ENCODE results near the gene EPX. TPM values are rescaled to one million over a fixed set of nuclear protein-coding genes. Genes with fewer than 3 reads are reported as not detected.

The EPX gene
- polyA plus RNA-seq, 2 of the 4 experiments (the other 2 are of a cell fraction) = not detected

DNA sequence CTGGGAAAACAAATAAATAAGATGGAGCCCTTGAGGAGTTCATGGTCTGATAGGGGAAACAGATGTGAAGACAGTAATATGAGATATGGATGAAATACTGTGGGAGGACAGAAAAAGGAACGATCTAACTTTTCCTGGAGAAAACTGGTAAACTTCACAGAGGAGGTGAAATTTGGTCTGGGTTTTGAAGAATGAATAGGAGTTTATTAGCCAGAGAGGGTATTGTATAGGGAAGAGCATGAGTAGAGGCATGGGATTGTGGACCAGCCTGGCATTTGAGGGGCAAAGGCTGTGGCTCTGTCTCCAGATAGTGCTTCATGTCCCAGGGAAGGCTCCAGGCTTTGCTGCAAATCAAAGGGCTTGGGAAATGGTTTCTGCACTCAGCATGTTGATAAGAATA lies 47.5 kb downstream of the EPX start (continued):
- TF ChIP-seq HOXA7 (CRISPR knock-in tag; IDR thresholded peaks at IDR 0.05) (no peak), CEBPB (IDR thresholded peaks at IDR 0.05) (no peak), ZFP36 (IDR thresholded peaks at IDR 0.05; ENCODE audit: borderline replicate concordance, partially characterized antibody) (no peak)

DNA sequence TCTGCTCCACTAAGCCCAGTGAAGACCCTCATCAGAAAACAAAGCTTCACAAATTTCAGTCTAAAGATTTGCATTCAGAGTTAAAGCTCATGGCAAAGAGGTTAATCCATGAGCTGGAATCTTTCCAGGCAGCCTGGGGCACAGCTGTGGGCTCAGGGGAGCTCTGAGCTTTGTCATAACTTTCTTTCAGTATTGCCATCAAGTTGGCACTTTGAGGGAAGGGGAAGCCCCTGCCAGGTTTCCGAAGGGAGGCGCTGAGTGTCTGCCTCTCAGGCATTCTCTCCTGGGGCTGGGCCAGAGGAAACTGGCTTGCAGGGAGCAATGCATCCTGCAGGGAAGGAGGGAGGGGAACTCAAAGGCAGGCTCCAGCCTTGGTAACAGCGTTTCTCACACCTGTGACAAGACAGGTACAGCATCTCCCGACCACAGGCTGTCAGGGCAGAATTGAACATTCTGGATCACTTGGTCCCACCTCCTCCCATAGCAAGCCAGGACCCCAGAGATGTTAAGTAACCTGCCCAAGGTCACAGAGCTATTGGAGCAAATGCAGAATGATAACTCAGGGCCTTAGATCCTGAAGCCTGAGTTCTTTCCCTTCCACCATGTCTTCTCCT lies 49.8 kb downstream of the EPX start:
- Histone ChIP-seq H3K27ac (no peak overlapping the region), H3K4me1 (no peaks in the 10 kb centered on the region), H3K4me3 (no peak overlapping the region), H3K9me3 (no peaks in the 10 kb centered on the region), H3K4me2 (no peak overlapping the region)
- ATAC-seq = no peak
- POLR2A ChIA-PET = no interaction called here
- CTCF ChIA-PET = interaction anchor here (0.8 to 2.4 kb wide), 7 partner anchors 8 to 206 kb away, joined by 3 to 11 read pairs (median 3); partner anchors contain the start of gene RNF43
- FAIRE-seq = no peak
- no peak for DNase-seq (ENCODE audit: low read depth in 1 of 2, low spot score in 1 of 2)
- 0% methylated on average over 4 of the region's 4 CpGs for WGBS (ENCODE audit: missing lambda C conversion rate)
- TF ChIP-seq RNF2 (IDR thresholded peaks at IDR 0.05; ENCODE audit: borderline replicate concordance, low read depth) (no peak), ZFP36 (IDR thresholded peaks at IDR 0.05; ENCODE audit: borderline replicate concordance, partially characterized antibody) (no peak), KDM1A (IDR thresholded peaks at IDR 0.05; ENCODE audit: low read depth) (no peak), RARB (CRISPR knock-in tag; IDR thresholded peaks at IDR 0.05) (no peak), BCL3 (IDR thresholded peaks at IDR 0.05) (no peak), HOXB13 (CRISPR knock-in tag; IDR thresholded peaks at IDR 0.05; ENCODE audit: low read depth) (no peak)

DNA sequence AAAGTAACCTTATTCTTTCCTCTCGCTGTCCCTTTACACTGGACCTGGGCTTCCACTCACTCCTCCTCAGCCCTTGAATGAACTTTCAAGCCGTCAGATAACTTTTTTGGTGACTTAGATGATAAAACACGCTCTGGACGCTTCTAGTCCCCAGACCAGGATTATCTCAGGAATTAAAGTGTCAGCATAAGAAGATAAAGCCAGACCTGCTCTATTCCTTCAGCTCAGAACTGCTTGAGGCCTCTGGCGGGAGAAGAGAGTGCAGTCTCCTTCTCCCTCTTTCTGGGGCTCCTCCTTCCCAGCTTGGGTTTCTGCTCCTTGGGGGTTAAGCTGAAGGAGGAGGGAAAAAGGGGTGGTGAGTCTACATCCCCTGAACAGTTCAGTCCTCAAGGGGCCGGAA lies 52.4 kb downstream of the EPX start:
- 30% methylated on average over 6 of the region's 6 CpGs for WGBS (ENCODE audit: missing lambda C conversion rate)
- DNase-seq (ENCODE audit: low read depth in 1 of 2, low spot score in 1 of 2) = no peak
- Histone ChIP-seq H3K9me3 (no peaks in the 10 kb centered on the region), H3K4me2 (no peak overlapping the region), H3K4me3 (no peak overlapping the region), H3K4me1 (peaks cover 8% of the 10 kb centered on the region), H3K27ac (no peak overlapping the region)
- no peak for ATAC-seq
- CTCF ChIA-PET = no interaction called here
- FAIRE-seq = no peak
- no peak for TF ChIP-seq RAD21 (conservative IDR thresholded peaks at IDR 0.05 in 1 of 2, IDR thresholded peaks at IDR 0.05 in 1 of 2)
- no peak for TF ChIP-seq HOXB13 (CRISPR knock-in tag; IDR thresholded peaks at IDR 0.05; ENCODE audit: low read depth)
- TF ChIP-seq EHF (CRISPR knock-in tag; IDR thresholded peaks at IDR 0.05) = no peak
- no peak for TF ChIP-seq SMC3 (IDR thresholded peaks at IDR 0.05)
- TF ChIP-seq FOSL2 (IDR thresholded peaks at IDR 0.05) = no peak
- TF ChIP-seq FOSL2 (CRISPR knock-in tag; IDR thresholded peaks at IDR 0.05) = no peak
- TF ChIP-seq ELK1 (IDR thresholded peaks at IDR 0.05; ENCODE audit: low read depth, low read length) = no peak
- TF ChIP-seq ESRRA (IDR thresholded peaks at IDR 0.05; ENCODE audit: borderline replicate concordance, low read length) = no peak
- TF ChIP-seq KDM1A (IDR thresholded peaks at IDR 0.05; ENCODE audit: low read depth) = no peak
- no peak for TF ChIP-seq CHD4 (IDR thresholded peaks at IDR 0.05; ENCODE audit: borderline replicate concordance)
- POLR2A ChIA-PET = no interaction called here

GRCh38 chr17:58245428-58246103 lies 53.0 kb downstream of the EPX start:
- no peak for FAIRE-seq
- H3K9me3 ChIP-seq = 0 out of 3 replicates have a peak, but pooled peaks cover 4% of the 10 kb centered on the region
- WGBS (ENCODE audit: missing lambda C conversion rate) = 44% methylated on average over 10 of the region's 10 CpGs
- ATAC-seq = no peak
- peaks cover 8% of the 10 kb centered on the region for H3K4me1 ChIP-seq
- no peak overlapping the region for H3K4me3 ChIP-seq
- CTCF ChIA-PET = interaction anchor here (1.1 kb wide), 1 partner anchor 201 kb away, joined by 3 read pairs; no protein-coding TSS in a partner anchor
- DNase-seq (ENCODE audit: low read depth in 1 of 2, low spot score in 1 of 2) = no peak
- no peak overlapping the region for H3K27ac ChIP-seq
- no peak overlapping the region for H3K4me2 ChIP-seq
- POLR2A ChIA-PET = no interaction called here
- TF ChIP-seq MAZ (IDR thresholded peaks at IDR 0.05; ENCODE audit: borderline replicate concordance, low read depth, low read length) (no peak), HOXA7 (CRISPR knock-in tag; IDR thresholded peaks at IDR 0.05) (no peak), FOXS1 (CRISPR knock-in tag; IDR thresholded peaks at IDR 0.05) (no peak), HOXB13 (CRISPR knock-in tag; IDR thresholded peaks at IDR 0.05; ENCODE audit: low read depth) (no peak), BHLHE40 (IDR thresholded peaks at IDR 0.05; ENCODE audit: low read depth, low read length) (no peak), ATOH8 (CRISPR knock-in tag; IDR thresholded peaks at IDR 0.05; ENCODE audit: low read depth) (no peak), MAFK (IDR thresholded peaks at IDR 0.05; ENCODE audit: partially characterized antibody) (no peak), BCL3 (IDR thresholded peaks at IDR 0.05) (no peak)
- TF ChIP-seq, protein P1, sequence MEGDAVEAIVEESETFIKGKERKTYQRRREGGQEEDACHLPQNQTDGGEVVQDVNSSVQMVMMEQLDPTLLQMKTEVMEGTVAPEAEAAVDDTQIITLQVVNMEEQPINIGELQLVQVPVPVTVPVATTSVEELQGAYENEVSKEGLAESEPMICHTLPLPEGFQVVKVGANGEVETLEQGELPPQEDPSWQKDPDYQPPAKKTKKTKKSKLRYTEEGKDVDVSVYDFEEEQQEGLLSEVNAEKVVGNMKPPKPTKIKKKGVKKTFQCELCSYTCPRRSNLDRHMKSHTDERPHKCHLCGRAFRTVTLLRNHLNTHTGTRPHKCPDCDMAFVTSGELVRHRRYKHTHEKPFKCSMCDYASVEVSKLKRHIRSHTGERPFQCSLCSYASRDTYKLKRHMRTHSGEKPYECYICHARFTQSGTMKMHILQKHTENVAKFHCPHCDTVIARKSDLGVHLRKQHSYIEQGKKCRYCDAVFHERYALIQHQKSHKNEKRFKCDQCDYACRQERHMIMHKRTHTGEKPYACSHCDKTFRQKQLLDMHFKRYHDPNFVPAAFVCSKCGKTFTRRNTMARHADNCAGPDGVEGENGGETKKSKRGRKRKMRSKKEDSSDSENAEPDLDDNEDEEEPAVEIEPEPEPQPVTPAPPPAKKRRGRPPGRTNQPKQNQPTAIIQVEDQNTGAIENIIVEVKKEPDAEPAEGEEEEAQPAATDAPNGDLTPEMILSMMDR (IDR thresholded peaks at IDR 0.05) = no peak
- TF ChIP-seq, protein P2, sequence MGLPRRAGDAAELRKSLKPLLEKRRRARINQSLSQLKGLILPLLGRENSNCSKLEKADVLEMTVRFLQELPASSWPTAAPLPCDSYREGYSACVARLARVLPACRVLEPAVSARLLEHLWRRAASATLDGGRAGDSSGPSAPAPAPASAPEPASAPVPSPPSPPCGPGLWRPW (IDR thresholded peaks at IDR 0.05) = no peak
